NCI-H446 (cell line): ENCODE data around the gene SYNPO.

Experiments used
- DNase-seq, 2 experiments: peaks; one replicate each; lab custom pipeline; 2025; lab: John Stamatoyannopoulos, UW

Gene SYNPO

GRCh38 chr5:150700246-150700593 is 59.8 kb downstream of the SYNPO start:
- no peak for DNase-seq

- DNase-seq = peak; percentile 69 to 92
Measured at GRCh38 chr5:150700594-150701377, 60.3 kb downstream of the SYNPO start, which contains the start of gene RBM22. TSS of gene RBM22 (minus strand) at chr5:150701062. CDS start at chr5:150700985, 77 bp downstream.

DNA sequence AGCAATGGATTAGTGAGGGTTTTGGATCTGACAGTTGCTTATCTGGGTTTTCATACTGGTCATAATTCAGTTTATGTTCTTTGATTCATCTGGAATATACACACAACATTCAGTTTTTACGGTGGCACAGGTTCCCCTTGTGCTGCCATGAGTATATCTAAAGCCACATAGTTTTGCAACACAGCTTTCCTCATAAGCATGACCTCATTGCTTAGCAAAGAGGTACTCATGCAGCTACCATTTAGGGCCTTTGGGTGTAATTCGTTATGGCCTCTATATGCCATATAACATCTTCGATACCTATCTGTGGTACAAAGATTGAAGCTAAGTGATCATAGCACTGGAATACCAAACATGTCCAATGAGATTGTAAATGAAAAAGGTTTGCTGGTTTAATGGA is 63.3 kb downstream of the SYNPO start:
- DNase-seq = no peak

DNA sequence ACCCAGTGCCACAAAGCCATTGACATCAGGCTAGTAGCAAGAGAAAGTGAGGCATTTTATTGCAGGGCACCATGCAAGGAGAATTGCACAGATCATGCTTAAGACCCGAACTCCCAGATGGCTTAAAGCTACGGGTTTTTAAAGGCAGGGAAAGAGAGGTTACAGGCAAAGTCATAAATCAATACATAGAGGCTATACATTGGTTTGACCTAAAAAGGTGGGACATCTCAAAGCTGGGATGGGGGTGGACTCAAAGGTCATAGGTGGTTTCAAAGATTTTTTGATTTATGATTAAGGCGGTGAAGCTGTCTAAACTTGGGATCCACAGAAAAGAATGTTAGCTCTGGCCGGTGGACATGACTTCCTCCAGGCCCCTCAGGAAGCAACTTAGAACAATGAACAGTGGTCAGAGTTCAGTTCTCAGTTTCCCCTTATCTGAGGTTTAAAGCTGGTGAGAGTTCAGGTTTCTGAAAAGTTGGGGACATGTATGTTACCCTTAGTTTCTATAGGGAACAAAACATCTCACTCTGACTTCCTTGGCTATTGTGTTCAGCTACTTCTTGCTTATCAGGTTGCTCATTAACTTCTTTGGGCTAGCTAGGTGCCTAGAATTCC is 66.4 kb downstream of the SYNPO start:
- no peak for DNase-seq
